RKO (cell line): ENCODE data around the gene DPAGT1.
"Not testable (repeated sequence)": the region's sequence is repeated elsewhere in the genome, so short reads cannot be mapped to it uniquely, and the experiment has no call there.

Source experiments
- DNase-seq: peaks from one replicate; pipeline ENCODE4 v3.0.0-alpha.2; 2016; ENCODE audit warnings: low spot score

The DPAGT1 gene

GRCh38 chr11:119093942-119094815 lies 7.5 kb downstream of the DPAGT1 start:
- DNase-seq: peak; percentile 52

GRCh38 chr11:119092880-119093842 lies 8.5 kb downstream of the DPAGT1 start:
- peak; percentile 37 for DNase-seq

GRCh38 chr11:119091966-119092879 lies 9.4 kb downstream of the DPAGT1 start:
- peak; percentile 29 for DNase-seq

GRCh38 chr11:119091178-119091577 lies 10.5 kb downstream of the DPAGT1 start:
- no peak for DNase-seq

- no peak for DNase-seq
Observed at GRCh38 chr11:119089319-119089718, 12.3 kb downstream of the DPAGT1 start.

GRCh38 chr11:119088406-119088805 lies 13.2 kb downstream of the DPAGT1 start:
- no peak for DNase-seq

GRCh38 chr11:119087747-119088241 lies 13.9 kb downstream of the DPAGT1 start:
- no peak for DNase-seq

- DNase-seq: no peak
Observed at GRCh38 chr11:119087123-119087522, 14.5 kb downstream of the DPAGT1 start.

GRCh38 chr11:119085437-119085847 lies 16.2 kb downstream of the DPAGT1 start:
- peak; percentile 61 for DNase-seq

GRCh38 chr11:119084663-119085436 lies 16.8 kb downstream of the DPAGT1 start, which contains the start of gene HMBS:
Gene HMBS (plus strand): TSS chr11:119084881. CDS start chr11:119085034, 153 bp downstream.
- peak; percentile 94 for DNase-seq

GRCh38 chr11:119081682-119082260 lies 19.9 kb downstream of the DPAGT1 start:
- DNase-seq: no peak

GRCh38 chr11:119078675-119079420 lies 22.8 kb downstream of the DPAGT1 start:
- DNase-seq: no peak

- no peak for DNase-seq
Observed at GRCh38 chr11:119077839-119078238, 23.8 kb downstream of the DPAGT1 start.

- peak; percentile 98 for DNase-seq
Observed at GRCh38 chr11:119067371-119068222, 34.1 kb downstream of the DPAGT1 start, which contains the start of gene VPS11. Gene VPS11 (plus strand): TSS chr11:119067818. CDS start chr11:119067824, 6 bp downstream.

GRCh38 chr11:119065369-119065768 lies 36.3 kb downstream of the DPAGT1 start:
- peak; percentile 73 for DNase-seq

- peak; percentile 27 for DNase-seq
Observed at GRCh38 chr11:119062779-119063178, 38.9 kb downstream of the DPAGT1 start.

- no peak for DNase-seq
Observed at GRCh38 chr11:119061256-119061655, 40.4 kb downstream of the DPAGT1 start.

GRCh38 chr11:119059128-119059527 lies 42.5 kb downstream of the DPAGT1 start:
- DNase-seq: not testable (repeated sequence)
